IMR-90 (cell line): ENCODE data around the gene SRC. TPM values are rescaled to one million over a fixed set of nuclear protein-coding genes. Genes with fewer than 3 reads are reported as not detected.

Experiments
- ATAC-seq: fragments of 200-7000 bp; cut with Tn5 transposase; 2 replicates; pipeline ENCODE4 v1.9.1; 2020; ENCODE audit warnings: low read depth, mild to moderate bottlenecking, moderate library complexity
- BruUV-seq: library from RNA; stranded (reverse); fragments of 400-500 nt; replicated peaks from 2 replicates; lab custom pipeline; 2021; lab: Mats Ljungman, UMichigan
- CTCF ChIA-PET: fragments of 300-600 bp; formaldehyde crosslinking; extraction: SDS; loops from one replicate; lab custom pipeline; 2021; ENCODE audit warnings: antibody characterized with exemption; lab: Yijun Ruan, JAX
- POLR2A ChIA-PET: fragments of 300-600 bp; sonication (Branson Sonifier 250); formaldehyde crosslinking; loops from one replicate; lab custom pipeline; 2022; ENCODE audit warnings: antibody characterized with exemption; ENCODE audit not compliant: unreplicated experiment; lab: Charles Lee
- DNase-seq: peaks from one replicate; pipeline ENCODE4 v3.0.0; 2013
- H2AFZ ChIP-seq: replicated peaks from 2 replicates; pipeline ENCODE3; 2013; ENCODE audit warnings: low read length, mild to moderate bottlenecking; ENCODE audit not compliant: poor library complexity
- H2AK5ac ChIP-seq: 2 replicates; pipeline ENCODE4 v1.6.1; 2013; ENCODE audit warnings: low read depth, low read length, inconsistent platforms
- H2AK9ac ChIP-seq: replicated peaks from 2 replicates; pipeline ENCODE3; 2013; ENCODE audit warnings: mild to moderate bottlenecking, low read depth, low read length, moderate library complexity; ENCODE audit not compliant: poor library complexity
- H2BK120ac ChIP-seq: 2 replicates; pipeline ENCODE4 v1.6.1; 2013; ENCODE audit warnings: low read depth, low read length, inconsistent platforms
- H2BK15ac ChIP-seq: 3 replicates; pipeline ENCODE4 v1.6.1; 2013; ENCODE audit warnings: low read depth, low read length, inconsistent platforms
- H2BK20ac ChIP-seq: 2 replicates; pipeline ENCODE4 v1.6.1; 2013; ENCODE audit warnings: low read depth, mild to moderate bottlenecking, inconsistent platforms, low read length, moderate library complexity
- H2BK5ac ChIP-seq: 2 replicates; pipeline ENCODE4 v1.6.1; 2013; ENCODE audit warnings: mild to moderate bottlenecking, low read depth, low read length, inconsistent platforms; ENCODE audit not compliant: poor library complexity, severe bottlenecking
- H3K14ac ChIP-seq: replicated peaks from 2 replicates; pipeline ENCODE4 v1.6.1; 2013; ENCODE audit warnings: low read depth, low read length, inconsistent platforms
- H3K18ac ChIP-seq: 2 replicates; pipeline ENCODE4 v1.6.1; 2013; ENCODE audit warnings: low read depth, low read length, control low read depth
- H3K23ac ChIP-seq: 2 replicates; pipeline ENCODE4 v1.6.1; 2013; ENCODE audit warnings: low read depth, low read length, inconsistent platforms
- H3K27ac ChIP-seq: 2 replicates; pipeline ENCODE4 v1.5.1; 2013; ENCODE audit warnings: mild to moderate bottlenecking, control low read depth, low read length; ENCODE audit not compliant: insufficient read depth
- H3K27me3 ChIP-seq: 2 replicates; pipeline ENCODE4 v1.6.1; 2013; ENCODE audit warnings: low read length; ENCODE audit not compliant: control insufficient read depth, insufficient read depth
- H3K36me3 ChIP-seq: 2 replicates; pipeline ENCODE4 v1.6.1; 2013; ENCODE audit warnings: low read length, mixed read lengths; ENCODE audit not compliant: control insufficient read depth, insufficient read depth
- H3K4ac ChIP-seq: 2 replicates; pipeline ENCODE4 v1.6.1; 2013; ENCODE audit warnings: low read depth, low read length, inconsistent platforms
- H3K4me1 ChIP-seq: 2 replicates; pipeline ENCODE4 v1.6.1; 2013; ENCODE audit warnings: low read length, mixed read lengths; ENCODE audit not compliant: control insufficient read depth, insufficient read depth
- H3K4me2 ChIP-seq: 2 replicates; pipeline ENCODE4 v1.6.1; 2013; ENCODE audit warnings: low read depth, mild to moderate bottlenecking, control low read depth, low read length, moderate library complexity
- H3K4me3 ChIP-seq: 2 replicates; pipeline ENCODE4 v1.5.1; 2013; ENCODE audit warnings: low read depth, mild to moderate bottlenecking, control low read depth, low read length, moderate library complexity; ENCODE audit not compliant: insufficient read depth
- H3K56ac ChIP-seq: 2 replicates; pipeline ENCODE4 v1.6.1; 2013; ENCODE audit warnings: low read length, inconsistent platforms; ENCODE audit not compliant: insufficient read depth; ENCODE audit errors: extremely low read depth
- H3K79me1 ChIP-seq, 2 experiments: 2 replicates each; pipeline ENCODE4 v1.6.1; 2013; ENCODE audit warnings: low read length in 2 of 2, inconsistent platforms in 1 of 2, low read depth in 1 of 2
- H3K9ac ChIP-seq: 2 replicates; pipeline ENCODE4 v1.6.1; 2013; ENCODE audit warnings: low read depth, low read length, control low read depth
- H3K9me1 ChIP-seq: 2 replicates; pipeline ENCODE4 v1.6.1; 2013; ENCODE audit warnings: low read length, inconsistent platforms; ENCODE audit not compliant: insufficient read depth
- H3K9me3 ChIP-seq: 2 replicates; pipeline ENCODE4 v1.6.1; 2013; ENCODE audit warnings: low read length; ENCODE audit not compliant: control insufficient read depth, insufficient read depth
- H4K20me1 ChIP-seq: 2 replicates; pipeline ENCODE4 v1.6.1; 2013; ENCODE audit warnings: low read length, inconsistent platforms; ENCODE audit not compliant: insufficient read depth
- H4K5ac ChIP-seq: 2 replicates; pipeline ENCODE4 v1.6.1; 2013; ENCODE audit warnings: mild to moderate bottlenecking, low read depth, low read length, control low read depth
- H4K8ac ChIP-seq, 2 experiments: 2 replicates each; pipeline ENCODE4 v1.6.1; 2013; ENCODE audit warnings: low read depth in 2 of 2, low read length in 2 of 2, control low read depth in 1 of 2, inconsistent platforms in 1 of 2
- H4K91ac ChIP-seq: 2 replicates; pipeline ENCODE4 v1.6.1; 2013; ENCODE audit warnings: low read depth, low read length, inconsistent platforms; ENCODE audit not compliant: insufficient read depth
- BHLHE40 ChIP-seq: fragments of 150-350 bp; IDR thresholded peaks from 2 replicates; pipeline ENCODE4 v1.6.1; 2016; ENCODE audit warnings: mild to moderate bottlenecking, low read depth, low read length
- CEBPB ChIP-seq: IDR thresholded peaks from 2 replicates; pipeline ENCODE4 v1.6.1; 2012; ENCODE audit warnings: low read depth, low read length, improper control_type of control experiment
- CHD1 ChIP-seq: IDR thresholded peaks from 2 replicates; pipeline ENCODE4 v1.6.1; 2012; ENCODE audit warnings: low read depth, low read length, improper control_type of control experiment
- ELK1 ChIP-seq: fragments of 150-350 bp; IDR thresholded peaks from 2 replicates; pipeline ENCODE4 v1.6.1; 2016; ENCODE audit warnings: low read depth, mild to moderate bottlenecking, low read length, moderate library complexity, borderline replicate concordance
- MAFK ChIP-seq: IDR thresholded peaks from 2 replicates; pipeline ENCODE4 v1.6.1; 2012; ENCODE audit warnings: low read depth, low read length, improper control_type of control experiment
- MAZ ChIP-seq: IDR thresholded peaks from 2 replicates; pipeline ENCODE4 v1.6.1; 2012; ENCODE audit warnings: low read depth, mild to moderate bottlenecking, low read length, improper control_type of control experiment, moderate library complexity, borderline replicate concordance
- MXI1 ChIP-seq: IDR thresholded peaks from 2 replicates; pipeline ENCODE4 v1.6.1; 2012; ENCODE audit warnings: low read depth, mild to moderate bottlenecking, low read length, moderate library complexity, borderline replicate concordance
- POLR2A ChIP-seq: IDR thresholded peaks from 2 replicates; pipeline ENCODE4 v1.6.1; 2012; ENCODE audit warnings: mild to moderate bottlenecking, low read depth, low read length
- RAD21 ChIP-seq: IDR thresholded peaks from 2 replicates; pipeline ENCODE4 v1.6.1; 2012; ENCODE audit warnings: low read length, improper control_type of control experiment
- RCOR1 ChIP-seq: IDR thresholded peaks from 2 replicates; pipeline ENCODE4 v1.6.1; 2012; ENCODE audit warnings: mild to moderate bottlenecking, low read length, improper control_type of control experiment; ENCODE audit not compliant: insufficient replicate concordance
- RFX5 ChIP-seq: IDR thresholded peaks from 2 replicates; pipeline ENCODE4 v1.8.0; 2012; ENCODE audit warnings: low read depth, mild to moderate bottlenecking, low read length, moderate library complexity
- SMC3 ChIP-seq: fragments of 150-350 bp; IDR thresholded peaks from 2 replicates; pipeline ENCODE4 v1.6.1; 2016; ENCODE audit warnings: low read depth, mild to moderate bottlenecking, antibody characterized with exemption, low read length, moderate library complexity
- USF2 ChIP-seq: fragments of 150-350 bp; IDR thresholded peaks from 2 replicates; pipeline ENCODE4 v1.6.1; 2017; ENCODE audit warnings: mild to moderate bottlenecking, antibody characterized with exemption, low read length, low read depth
- WGBS, 2 experiments: methylation state at CpG; one replicate each; pipeline versions ENCODE4 v1.1.5 to v1.1.7; 2013; ENCODE audit warnings: missing lambda C conversion rate in 2 of 2; ENCODE audit not compliant: insufficient read length in 1 of 2; ENCODE audit errors: extremely low coverage in 2 of 2; 5-methylcytosine and 5-hydroxymethylcytosine counted together
- dilution Hi-C: fragments of 300-500 bp; cut with HindIII; formaldehyde crosslinking; loops from one replicate; pipeline ENCODE4 v1.14.3; 2018; ENCODE audit warnings: low sequenced_read_pairs; ENCODE audit not compliant: unreplicated experiment
- in situ Hi-C: fragments of 300-500 bp; cut with MboI; formaldehyde crosslinking; loops from 3 replicates; pipeline ENCODE4 v1.14.3; 2019; ENCODE audit warnings: low sequenced_read_pairs, inconsistent platforms, mixed read lengths
- intact Hi-C: fragments of 100-400 bp; cut with micrococcal nuclease; formaldehyde crosslinking; loops from 2 replicates; pipeline ENCODE4 v1.10.0; 2022
- polyA plus RNA-seq, 3 experiments: library from polyadenylated mRNA; depleted of rRNA; stranded (reverse); fragments of >200 nt; gene quantifications; 2 replicates each; pipeline ENCODE4 v1.2.3, GENCODE V29; 2012; ENCODE audit warnings: low replicate concordance in 1 of 3
- total RNA-seq: library from RNA; depleted of rRNA; stranded (reverse); fragments of >200 nt; gene quantifications from 2 replicates; pipeline ENCODE4 v1.2.3, GENCODE V29; 2012

SRC gene
- total and polyA plus RNA-seq, 2 of the 4 experiments (the other 2 are of a cell fraction) = 7.0 to 24.2 TPM

GRCh38 chr20:37382482-37383120 is 36.7 kb downstream of the SRC start:
- Histone ChIP-seq H4K5ac (no peak overlapping the region), H3K36me3 (peaks cover 26% of the 10 kb centered on the region), H3K56ac (no peak overlapping the region; the same call in 1 of the 2 replicates), H2AK5ac (peak overlapping the region; percentile 3; the same call in 1 of the 2 replicates), H4K8ac (no peak overlapping the region), H3K9me3 (no peaks in the 10 kb centered on the region), H3K9me1 (0 out of 2 replicates have a peak, but pooled peaks cover 4% of the 10 kb centered on the region), H3K4me2 (no peak overlapping the region), H2BK20ac (no peak overlapping the region), H2BK120ac (no peak overlapping the region), H3K23ac (no peak overlapping the region), H2BK5ac (no peak overlapping the region), H3K9ac (no peak overlapping the region), H3K27ac (no peak overlapping the region), H3K4me1 (peaks cover 18% of the 10 kb centered on the region), H3K79me1 (peaks cover 8 to 42% of the 10 kb centered on the region in 2 experiments), H3K4ac (no peak overlapping the region; the same call in 1 of the 2 replicates), H4K91ac (no peak overlapping the region), H3K14ac (no peak overlapping the region), H3K18ac (no peak overlapping the region), H2AFZ (no peak overlapping the region), H3K27me3 (no peaks in the 10 kb centered on the region), H2BK15ac (no peak overlapping the region), H2AK9ac (no peak overlapping the region), H4K20me1 (peaks cover 6% of the 10 kb centered on the region; the same call in 1 of the 2 replicates), H3K4me3 (no peak overlapping the region)
- in situ Hi-C loops (loop anchor here (5.0 to 10.0 kb wide), 2 partner anchors 100 to 178 kb away; no protein-coding TSS in a partner anchor), intact Hi-C loops (loop anchor here (5.0 kb wide), 1 partner anchor 185 kb away; no protein-coding TSS in a partner anchor), dilution Hi-C loops (no loop called here)
- POLR2A ChIA-PET = no interaction called here
- DNase-seq = no peak
- ATAC-seq = no peak
- WGBS, 2 experiments = 80% methylated on average over 2 of the region's 11 CpGs; no CpG with 5 or more reads in 1 of the 2 experiments
- no peak for TF ChIP-seq CEBPB
- no peak for TF ChIP-seq MAZ
- TF ChIP-seq USF2 = no peak
- TF ChIP-seq RFX5 = no peak
- no peak for TF ChIP-seq POLR2A
- no peak for TF ChIP-seq BHLHE40
- no peak for TF ChIP-seq RAD21
- TF ChIP-seq CHD1 = no peak
- no peak for TF ChIP-seq SMC3
- TF ChIP-seq MAFK = no peak
- TF ChIP-seq MXI1 = no peak
- TF ChIP-seq RCOR1 = no peak
- TF ChIP-seq ELK1 = no peak
- CTCF ChIA-PET = no interaction called here
- no TSS peak for BruUV-seq
